ENCODE data around the gene GCC2.
"Not testable (repeated sequence)": the region's sequence is repeated elsewhere in the genome, so short reads cannot be mapped to it uniquely, and the experiment has no call there.

The GCC2 gene

GRCh38 chr2:108444941-108445840 is 3.8 kb upstream of the GCC2 start:
- DNase-seq: no peak

- DNase-seq: no peak
These were observed 2.3 kb upstream of the GCC2 start for GRCh38 chr2:108446703-108447102.

GRCh38 chr2:108447947-108448677 is 894 bp upstream of the GCC2 start:
- no peak for DNase-seq

GRCh38 chr2:108449410-108450130 is 564 bp downstream of the GCC2 start:
- DNase-seq: peak; percentile 48 to 70 (median 66)

- DNase-seq: no peak
These were observed 1.9 kb downstream of the GCC2 start for GRCh38 chr2:108450863-108451262.

GRCh38 chr2:108451976-108452375 is 3.0 kb downstream of the GCC2 start:
- no peak for DNase-seq

GRCh38 chr2:108453530-108453929 is 4.5 kb downstream of the GCC2 start:
- DNase-seq: not testable (repeated sequence)

GRCh38 chr2:108454440-108454839 is 5.4 kb downstream of the GCC2 start:
- no peak for DNase-seq

GRCh38 chr2:108455571-108455970 is 6.6 kb downstream of the GCC2 start:
- no peak for DNase-seq

GRCh38 chr2:108458082-108458481 is 9.1 kb downstream of the GCC2 start:
- no peak for DNase-seq

- no peak for DNase-seq
These were observed 10.4 kb downstream of the GCC2 start for GRCh38 chr2:108459441-108459840.

- DNase-seq: peak; percentile 3 to 29 (median 14)
These were observed 11.5 kb downstream of the GCC2 start for GRCh38 chr2:108460345-108461037.

- DNase-seq: no peak
These were observed 28.1 kb downstream of the GCC2 start for GRCh38 chr2:108477099-108477498.

- no peak for DNase-seq
These were observed 36.2 kb downstream of the GCC2 start for GRCh38 chr2:108485253-108485652.

GRCh38 chr2:108490506-108491122 is 41.6 kb downstream of the GCC2 start:
- DNase-seq: no peak

GRCh38 chr2:108491848-108492247 is 42.8 kb downstream of the GCC2 start:
- DNase-seq: no peak

GRCh38 chr2:108492364-108492763 is 43.4 kb downstream of the GCC2 start:
- DNase-seq: peak in 1 of 4 experiments; percentile 1

- DNase-seq: not testable (repeated sequence)
These were observed 47.2 kb downstream of the GCC2 start for GRCh38 chr2:108496167-108496566.

- DNase-seq: not testable (repeated sequence)
These were observed 58.6 kb downstream of the GCC2 start for GRCh38 chr2:108507620-108508019.

GRCh38 chr2:108512431-108512830 is 63.4 kb downstream of the GCC2 start:
- DNase-seq: not testable (repeated sequence)

GRCh38 chr2:108514478-108514877 is 65.5 kb downstream of the GCC2 start:
- not testable (repeated sequence) for DNase-seq

- not testable (repeated sequence) for DNase-seq
These were observed 75.7 kb downstream of the GCC2 start for GRCh38 chr2:108524688-108525087.
